Activated CD4-positive, CD25-positive, alpha-beta regulatory T cell treated with anti-CD3 and anti-CD28 coated beads, Interleukin-2, amount 50 U/mL, for 24 hours (primary cell): ENCODE data around the gene CST5.
A peak's percentile ranks its signal among the peaks of the same experiment; 100 is the strongest.
"Not testable (repeated sequence)": the region's sequence is repeated elsewhere in the genome, so short reads cannot be mapped to it uniquely, and the experiment has no call there.

Source experiments
- ATAC-seq, 2 donors: fragments of 150-1000 bp; cut with Tn5 transposase; one replicate each; pipeline ENCODE4 v1.10.0; 2021; ENCODE audit warnings: mild to moderate bottlenecking in 1 of 2, moderate library complexity in 1 of 2

The CST5 gene, protein sequence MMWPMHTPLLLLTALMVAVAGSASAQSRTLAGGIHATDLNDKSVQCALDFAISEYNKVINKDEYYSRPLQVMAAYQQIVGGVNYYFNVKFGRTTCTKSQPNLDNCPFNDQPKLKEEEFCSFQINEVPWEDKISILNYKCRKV

DNA sequence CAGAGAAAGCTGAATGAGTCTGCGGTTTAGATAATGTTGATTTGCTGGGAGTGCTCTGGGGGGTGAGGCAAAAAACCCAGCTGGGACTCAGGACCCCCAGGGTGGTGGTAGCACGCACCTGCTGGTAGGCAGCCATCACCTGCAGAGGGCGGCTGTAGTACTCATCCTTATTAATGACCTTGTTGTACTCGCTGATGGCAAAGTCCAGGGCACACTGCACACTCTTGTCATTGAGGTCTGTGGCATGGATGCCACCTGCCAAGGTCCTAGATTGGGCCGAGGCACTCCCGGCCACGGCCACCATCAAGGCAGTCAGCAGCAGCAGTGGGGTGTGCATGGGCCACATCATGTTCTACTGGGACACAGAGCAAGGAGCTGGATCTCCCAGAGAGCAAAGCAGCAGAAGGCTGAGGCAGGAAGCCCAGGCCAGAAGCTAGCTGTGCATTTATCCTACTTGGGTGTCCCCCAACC is at the start of gene CST5:
CST5 (minus strand) TSS at position 421 of the 471 bp plus-strand sequence; CDS start at position 349, 72 bp downstream.
- ATAC-seq: no peak

DNA sequence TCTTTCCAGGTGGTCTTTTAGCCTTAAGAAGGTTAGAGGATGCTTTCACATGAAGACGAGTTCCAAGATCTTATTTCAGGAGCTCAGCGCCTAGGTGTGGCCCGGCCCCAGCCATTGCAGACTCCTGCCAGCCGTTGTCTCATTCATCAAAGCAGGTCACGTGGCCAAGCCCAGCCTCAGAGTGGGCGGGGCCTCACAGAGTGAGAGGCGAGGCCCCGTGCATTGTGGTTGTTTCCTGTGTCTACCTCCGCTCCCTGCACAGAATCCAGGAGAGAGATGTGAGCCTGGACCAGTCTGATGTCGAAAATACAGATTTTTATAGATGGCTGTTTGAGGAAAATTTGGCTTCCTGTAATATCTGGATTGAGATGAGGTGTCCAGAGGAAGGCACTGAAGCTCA is 49.2 kb upstream of the CST5 start:
- ATAC-seq: peak; percentile 51 to 79

DNA sequence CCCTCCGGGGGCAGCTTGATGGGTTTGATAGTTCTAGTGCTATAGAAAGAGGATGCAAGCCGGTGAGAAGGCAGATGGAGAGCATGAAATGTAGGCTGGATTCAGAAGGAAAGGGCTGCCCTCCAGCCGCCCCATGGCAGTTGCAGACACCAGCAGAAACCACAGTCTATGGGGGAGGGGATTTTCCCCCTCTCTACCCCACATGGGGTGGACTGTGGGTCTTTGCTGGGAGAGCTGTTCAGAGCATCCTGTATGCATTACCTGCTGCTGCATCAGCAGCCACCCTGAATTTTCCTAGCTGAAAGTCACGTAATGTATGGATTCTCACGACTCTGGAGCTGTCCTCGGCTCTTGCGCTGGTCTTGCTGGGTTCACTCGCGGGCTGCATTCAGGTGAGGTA is 48.8 kb upstream of the CST5 start:
- no peak for ATAC-seq

DNA sequence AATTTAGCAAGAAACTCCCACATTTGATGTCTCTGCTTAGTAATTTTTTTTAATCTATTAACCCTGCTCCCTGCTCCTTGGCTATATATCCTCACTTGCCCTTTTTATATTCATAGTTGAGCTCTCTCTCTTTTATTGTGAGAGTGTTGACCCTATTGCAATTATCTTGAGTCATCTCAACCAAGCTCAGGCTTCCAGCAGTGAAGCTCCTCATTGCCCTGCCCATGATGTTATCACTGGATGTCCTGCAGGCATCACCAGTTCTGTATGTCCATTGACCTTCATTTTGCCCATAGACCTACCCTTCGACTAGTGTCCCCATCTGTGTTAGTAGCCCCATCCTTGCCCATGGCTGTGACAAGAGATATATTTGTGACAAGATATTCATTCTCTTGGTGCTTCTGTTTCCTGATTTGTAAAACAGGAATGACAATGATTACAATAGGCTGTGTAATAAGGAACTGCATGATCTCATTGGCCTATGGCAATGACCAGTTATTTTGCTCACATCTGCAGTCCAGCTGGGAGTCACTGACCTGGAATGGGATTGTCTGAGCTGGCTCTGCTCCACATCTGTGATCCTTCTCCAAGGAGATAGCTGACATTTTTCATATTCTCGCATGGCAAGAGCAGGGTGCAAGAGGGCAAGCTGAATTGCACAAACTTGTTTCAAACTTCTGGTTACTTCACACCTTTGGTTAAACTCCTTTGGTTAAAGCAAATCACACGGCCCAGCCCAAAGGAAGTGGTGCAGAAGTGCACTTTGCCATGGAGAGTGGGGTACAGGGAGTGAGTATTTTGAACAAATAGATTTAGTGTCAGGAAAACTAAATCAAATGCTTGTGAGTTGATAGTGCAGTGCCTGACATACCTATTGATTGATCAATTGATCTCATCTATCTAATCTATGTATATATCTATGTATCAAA is 47.7 kb upstream of the CST5 start:
- ATAC-seq: no peak

DNA sequence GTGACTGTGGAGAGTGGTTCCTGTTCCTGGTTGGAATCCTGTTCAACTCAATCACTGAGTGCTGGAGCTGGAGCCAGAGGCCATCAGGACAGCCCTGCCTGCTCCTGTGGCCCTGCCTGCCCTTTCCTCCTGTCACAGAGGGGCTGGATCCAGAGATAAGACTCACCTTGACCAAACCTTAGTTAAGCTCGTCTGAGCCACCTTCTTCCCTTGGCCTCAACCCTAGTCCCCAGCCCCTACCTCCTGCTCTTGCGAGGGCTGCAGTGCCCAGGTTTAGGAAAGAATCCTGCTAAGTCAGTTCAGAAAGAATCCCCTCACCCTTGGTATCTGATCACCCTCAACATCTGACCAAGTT is 47.0 kb upstream of the CST5 start:
- ATAC-seq: no peak

DNA sequence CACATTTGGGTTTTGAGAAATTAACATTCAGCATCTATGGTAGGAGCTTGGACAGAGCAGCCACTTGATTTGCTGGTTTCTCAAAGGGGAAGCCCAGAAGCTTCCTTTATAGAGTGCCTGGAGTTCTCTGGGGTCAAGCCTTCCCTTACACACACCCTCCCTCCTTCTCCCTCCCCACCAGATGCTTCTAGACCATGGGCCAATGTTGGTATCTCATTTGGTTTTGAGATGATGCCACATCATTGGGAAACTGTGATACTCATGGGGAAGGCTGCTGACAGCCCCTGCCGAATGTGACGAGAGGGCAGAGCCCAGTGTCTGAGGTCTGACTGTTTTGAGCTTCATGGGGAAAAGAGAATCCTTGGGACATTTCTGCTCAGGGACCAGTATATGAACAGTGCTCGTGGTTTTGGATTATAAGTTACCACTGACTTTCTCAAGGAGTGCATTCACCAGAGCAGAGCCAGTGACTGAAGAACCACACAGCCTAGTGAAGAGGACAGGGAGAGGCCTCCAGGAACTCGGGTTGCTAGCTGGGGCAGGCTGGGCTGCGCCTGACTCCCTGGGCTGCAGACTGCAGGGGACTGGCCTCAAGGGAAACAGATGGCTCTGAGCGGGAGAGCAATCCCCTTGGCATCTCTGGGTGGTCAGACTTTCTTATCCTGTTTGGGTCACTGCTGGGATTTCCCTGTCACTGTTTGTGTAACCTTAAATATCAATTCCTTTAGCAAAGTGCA is 46.4 kb upstream of the CST5 start:
- ATAC-seq: no peak

DNA sequence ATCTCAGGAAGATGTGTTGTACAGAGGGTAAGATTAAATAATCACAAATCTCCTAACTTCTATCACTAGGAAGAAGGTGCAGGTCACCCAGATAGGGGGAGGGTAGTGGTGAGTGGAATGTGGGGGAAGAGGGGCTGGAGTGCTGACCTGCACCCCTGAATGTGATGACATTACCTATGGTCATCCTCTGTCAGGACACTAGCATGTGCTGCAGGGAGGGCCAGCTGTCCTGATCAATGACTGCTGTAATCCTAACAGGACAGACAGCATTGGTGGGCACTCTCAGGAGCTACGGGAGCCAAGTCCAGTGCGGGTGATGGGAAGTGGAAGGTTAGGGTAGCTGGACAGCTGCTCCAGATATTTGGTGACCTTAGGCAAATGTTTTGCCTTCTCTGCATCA is 45.2 kb upstream of the CST5 start:
- no peak for ATAC-seq

DNA sequence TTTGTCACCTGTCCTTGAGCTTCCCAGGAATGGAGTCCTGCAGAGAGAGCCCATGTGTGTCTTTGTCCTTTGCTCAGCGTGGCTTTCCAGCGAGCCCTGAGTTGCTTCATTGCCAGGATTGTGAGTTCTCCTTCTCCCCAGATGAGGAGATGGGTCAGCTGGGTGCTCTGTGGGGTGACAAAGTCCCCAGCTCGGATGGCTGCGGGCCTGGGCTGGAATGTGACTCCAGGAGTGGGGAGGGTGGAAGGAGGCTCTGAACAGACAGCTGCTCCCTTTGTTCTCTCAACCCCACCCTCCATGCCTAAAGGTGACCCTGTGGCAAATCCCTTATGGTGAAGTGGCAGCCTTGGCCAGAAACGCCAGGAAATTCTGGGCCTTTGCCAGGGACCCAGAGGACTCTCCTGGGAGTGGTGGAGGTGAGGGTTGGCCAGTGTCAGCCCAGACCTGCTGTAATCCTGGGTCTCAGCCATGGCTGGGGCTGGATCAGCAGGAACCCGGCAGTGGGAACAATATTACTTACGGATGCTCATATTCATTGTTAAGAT is 44.4 kb upstream of the CST5 start:
- no peak for ATAC-seq

DNA sequence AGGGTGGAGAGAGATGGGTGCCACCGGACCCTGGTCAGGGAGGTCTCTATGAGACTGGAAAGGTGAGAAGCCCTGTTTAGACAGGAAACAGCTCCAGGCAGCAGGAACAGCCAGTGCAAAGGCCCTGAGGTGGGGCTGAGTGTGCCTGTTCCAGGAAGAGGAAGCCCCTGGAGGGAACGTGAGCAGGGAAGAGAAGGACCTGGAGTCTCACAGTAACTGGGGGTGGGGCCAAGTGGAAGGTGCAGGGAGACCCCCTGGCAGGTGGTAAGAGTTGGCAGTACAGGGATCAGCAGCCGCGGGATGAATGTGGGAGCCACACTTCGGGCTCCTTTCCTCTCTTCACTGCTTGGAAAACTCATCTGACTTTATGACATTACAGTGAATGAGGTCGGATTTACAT is 43.8 kb upstream of the CST5 start:
- no peak for ATAC-seq

DNA sequence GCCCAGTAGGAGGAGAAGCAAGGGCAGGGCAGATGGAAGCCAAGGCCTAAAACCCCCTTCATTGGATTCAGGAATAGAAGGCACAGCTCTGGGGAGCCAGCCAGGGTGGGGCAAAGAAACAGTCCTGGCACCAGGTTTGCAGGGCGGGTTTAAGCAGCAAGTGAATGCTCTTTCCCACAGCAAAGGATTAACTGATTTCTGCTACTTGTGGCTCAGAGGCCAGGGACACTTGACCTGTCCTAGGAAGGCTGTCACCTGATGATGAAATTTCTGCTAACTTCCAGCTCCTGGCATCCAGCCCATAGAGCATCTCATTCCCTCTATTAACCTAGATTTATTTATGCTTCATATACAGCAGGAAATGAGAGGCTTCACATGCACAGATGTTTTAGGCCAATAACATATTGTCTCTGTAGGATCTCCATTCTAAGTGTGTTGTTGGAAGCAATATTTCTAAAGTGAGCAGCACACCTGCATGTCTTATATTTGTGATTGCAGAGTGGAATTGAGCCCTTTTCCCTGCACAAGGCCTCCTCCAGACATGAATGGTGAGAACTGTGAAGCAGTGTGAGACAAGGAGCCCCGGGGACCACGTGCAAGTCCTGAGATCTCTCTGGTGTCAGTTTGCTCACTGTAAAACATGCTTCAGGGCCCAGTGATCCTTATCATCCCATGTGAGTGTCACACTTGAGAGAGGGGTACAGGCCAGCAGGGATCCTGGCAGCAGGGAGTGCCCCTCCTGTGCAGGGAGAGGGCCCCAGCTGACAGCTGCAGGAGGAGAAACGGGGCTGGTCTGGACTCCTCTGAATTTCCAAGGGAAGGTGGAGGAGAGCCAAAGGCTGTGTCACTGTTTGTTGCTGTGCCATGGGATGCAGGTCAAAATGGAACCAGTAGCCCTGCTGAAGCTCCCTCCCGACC is 41.1 kb upstream of the CST5 start:
- ATAC-seq: no peak

DNA sequence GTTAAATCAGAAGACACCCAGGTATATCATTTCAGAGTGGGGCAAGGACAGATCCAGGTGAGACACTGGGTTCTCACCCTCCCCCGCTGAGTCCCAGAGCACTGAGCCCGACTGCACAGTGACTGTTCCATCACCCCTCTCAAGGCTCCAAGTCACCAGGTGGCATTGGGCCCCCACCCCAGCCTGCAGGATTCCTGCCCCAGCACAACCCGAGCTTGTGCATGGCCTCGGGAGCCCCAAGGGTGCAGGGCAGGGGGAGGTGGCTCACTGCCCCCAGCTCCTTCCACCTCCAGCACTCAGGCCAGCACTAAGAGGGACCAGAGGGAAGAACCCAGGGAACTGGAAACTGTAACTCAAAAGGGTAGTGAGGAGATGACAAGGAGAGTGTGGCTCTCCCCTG is 39.3 kb upstream of the CST5 start:
- ATAC-seq: no peak

DNA sequence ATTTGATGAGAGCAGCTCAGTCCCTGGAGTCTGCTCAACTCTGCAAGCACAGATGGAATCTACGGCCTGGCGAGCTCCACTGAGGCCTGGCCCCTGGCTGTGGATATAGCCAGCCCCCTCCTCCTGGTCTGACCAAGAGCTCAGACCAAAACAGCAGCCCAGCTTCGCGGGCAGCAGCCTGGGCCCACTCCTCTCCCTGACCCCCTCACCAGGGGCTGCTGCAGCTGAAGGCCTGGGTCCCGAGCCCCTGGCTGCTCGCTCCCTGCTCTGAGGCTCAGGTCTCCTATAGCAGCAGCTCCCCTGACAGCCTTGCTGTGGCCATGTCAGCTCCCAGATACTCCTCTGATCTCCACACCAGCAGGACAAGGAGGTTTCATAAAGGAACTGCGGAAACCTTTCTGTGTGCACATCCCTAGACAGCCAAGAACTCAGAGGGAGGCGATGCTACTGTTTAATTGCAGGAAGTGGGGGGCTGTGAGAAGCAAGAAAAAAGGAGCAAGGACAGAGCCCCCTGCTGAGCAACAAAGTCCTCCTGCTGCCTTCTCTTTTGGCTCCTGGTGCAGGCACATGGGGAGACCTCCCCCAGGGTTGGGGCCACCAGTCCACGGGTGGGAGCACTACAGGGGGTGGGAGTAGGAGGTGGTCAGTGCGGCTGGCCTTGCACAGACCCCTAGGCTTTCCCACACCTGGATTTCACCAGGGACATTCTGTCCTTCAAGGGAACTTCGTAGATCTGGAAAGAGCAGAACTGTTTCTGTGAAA is 38.7 kb upstream of the CST5 start:
- no peak for ATAC-seq

DNA sequence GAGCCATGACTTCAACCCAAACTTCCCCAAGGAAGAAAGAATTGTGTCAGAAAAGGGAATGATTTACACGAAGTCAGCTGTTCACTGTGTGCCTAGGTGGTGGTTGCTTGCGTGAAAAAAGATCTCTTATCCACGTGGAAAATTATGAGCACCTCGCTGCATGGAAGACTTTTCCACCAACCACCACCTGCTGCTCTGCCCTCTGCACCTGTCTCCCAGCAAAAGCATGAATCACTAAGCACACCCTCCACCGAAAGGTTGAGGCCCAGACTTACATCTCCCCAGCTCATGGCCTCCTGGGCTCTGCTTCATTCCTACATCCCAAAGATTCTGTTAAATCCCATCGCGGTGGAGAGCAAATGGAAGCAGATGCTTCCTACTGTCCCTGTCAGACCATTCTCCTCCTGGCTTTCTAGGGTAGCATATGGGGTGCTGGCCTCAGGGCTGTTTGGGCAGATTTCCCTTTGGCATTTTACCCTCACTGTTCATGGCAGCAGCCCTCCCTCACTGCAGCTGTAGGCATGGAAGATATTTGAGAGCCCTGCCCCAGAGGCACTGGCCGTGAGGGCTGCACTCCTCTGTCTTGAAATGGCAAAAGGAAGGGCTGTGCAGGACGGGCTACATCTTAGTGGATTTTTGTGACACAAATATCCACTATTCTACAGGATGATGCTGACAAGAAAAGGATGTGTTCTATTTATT is 37.6 kb upstream of the CST5 start:
- no peak for ATAC-seq

DNA sequence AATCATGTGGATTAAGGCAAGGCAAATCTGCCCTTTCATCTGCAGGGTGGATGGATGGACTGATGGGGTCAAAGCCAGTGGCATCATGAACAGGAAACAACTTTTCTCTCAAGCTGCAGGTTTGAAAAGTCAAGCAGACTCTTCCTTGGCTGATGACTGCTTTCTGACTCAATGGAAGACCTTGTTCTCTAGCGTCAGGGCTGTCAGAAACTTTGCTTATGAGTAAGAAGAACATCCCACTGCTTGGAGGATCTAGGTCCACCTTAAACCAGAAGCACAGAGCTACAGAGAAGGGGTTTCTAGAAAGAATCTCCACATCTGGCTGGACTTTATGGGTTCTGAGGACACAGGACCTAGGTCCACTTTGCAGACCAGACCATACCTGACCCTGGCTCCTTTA is 36.3 kb upstream of the CST5 start:
- ATAC-seq: no peak

DNA sequence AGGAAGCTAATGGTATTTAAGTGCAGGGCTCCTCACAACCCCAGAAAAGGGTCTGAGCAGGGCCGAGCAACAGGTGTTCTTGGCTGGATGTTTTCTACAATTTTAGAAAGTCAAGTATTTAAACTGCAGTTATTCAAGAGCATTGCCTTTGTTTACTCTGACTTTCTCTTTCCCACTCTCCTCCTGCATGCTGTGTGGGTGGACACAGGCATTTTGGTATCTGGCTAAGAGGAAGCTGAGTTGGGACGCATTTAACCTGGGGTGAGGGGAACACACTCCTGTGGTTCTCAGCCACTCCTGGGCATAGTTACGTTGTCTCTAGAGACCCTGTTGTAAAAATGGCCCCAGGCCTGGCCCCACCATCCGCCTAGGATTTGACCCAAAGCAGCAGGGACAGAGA is 34.9 kb upstream of the CST5 start:
- ATAC-seq: not testable (repeated sequence)

DNA sequence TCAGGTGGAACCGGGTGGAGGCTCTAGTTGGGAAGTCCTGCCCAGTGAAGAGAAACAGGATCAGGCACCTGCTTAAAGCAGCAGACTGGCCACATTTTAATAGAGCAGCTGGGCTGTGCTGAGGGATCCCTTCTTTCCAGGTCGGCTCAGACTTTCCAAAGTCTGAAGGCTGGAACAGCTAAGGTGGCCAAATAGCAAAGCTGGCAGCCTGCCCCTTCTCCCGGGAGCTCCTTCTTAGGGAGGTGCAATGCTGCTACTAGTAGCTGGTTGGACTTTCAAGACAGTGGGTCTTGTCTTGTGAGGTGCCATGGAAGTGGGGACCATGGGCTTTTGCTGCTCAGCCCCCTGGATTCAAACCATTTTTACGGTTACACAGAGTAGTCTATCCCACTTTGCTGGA is 30.7 kb upstream of the CST5 start:
- no peak for ATAC-seq

DNA sequence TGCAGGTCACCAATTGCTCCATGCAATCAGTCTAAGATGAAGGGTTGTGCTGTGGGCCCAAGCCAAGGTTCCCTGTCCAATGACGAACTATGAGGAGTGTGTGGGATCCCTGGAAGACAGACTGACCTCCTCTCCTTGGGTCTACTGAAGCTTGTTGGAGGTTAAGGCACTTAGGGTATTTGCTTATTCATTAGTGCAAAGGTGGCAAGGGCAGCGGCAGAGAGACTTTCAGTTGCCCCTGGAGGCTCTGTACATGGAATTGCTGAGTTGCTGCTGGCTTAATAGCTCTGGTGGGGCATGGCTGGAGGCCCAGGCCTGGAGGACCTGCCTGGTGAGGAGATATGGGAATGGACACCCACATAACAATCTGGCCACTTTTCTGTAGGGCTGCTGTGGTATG is 29.8 kb upstream of the CST5 start:
- ATAC-seq: no peak

DNA sequence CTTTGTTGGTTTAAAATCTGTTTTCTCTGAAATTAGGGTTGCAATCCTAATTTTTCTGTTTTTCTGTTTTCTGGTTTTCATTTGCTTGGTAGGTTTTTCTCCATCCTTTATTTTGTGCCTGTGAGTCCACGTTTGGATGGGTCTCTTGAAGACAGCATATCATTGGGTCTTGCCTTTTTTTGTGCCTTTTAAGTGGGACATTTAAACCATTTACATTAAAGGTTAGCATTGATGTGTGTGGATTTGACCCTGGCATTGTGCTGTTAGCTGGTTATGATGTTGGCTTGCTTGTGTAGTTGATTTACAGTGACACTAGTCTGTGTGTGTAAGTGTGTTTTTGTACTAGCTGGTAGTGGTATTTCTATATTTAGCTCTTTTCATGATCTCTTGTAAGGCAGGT is 28.0 kb upstream of the CST5 start:
- no peak for ATAC-seq

DNA sequence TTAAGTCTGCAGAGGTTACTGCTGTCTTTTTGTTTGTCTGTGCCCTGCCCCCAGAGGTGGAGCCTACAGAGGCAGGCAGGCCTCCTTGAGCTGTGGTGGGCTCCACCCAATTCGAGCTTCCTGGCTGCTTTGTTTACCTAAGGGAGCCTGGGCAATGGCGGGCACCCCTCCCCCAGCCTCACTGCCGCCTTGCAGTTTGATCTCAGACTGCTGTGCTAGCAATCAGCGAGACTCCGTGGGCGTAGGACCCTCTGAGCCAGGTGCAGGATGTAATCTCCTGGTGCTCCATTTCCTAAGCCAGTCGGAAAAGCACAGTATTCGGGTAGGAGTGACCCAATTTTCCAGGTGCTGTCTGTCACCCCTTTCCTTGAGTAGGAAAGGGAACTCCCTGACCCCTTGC is 22.8 kb upstream of the CST5 start:
- ATAC-seq: not testable (repeated sequence)

DNA sequence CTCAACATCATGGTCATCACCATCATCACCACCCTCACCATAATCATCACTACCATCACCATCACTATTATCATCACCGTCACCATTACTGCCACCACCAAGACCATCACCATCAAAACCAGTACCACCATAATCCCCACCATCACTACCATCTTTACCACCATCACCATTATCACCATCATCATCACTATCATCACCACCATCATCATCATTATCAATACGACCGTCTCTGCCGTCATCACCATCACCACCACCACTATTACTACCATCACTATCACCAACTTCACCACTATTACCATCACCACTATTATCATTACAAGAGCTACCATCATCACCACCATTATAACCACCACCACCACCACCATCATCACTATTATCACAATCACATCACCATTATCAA is 11.3 kb upstream of the CST5 start:
- not testable (repeated sequence) for ATAC-seq

DNA sequence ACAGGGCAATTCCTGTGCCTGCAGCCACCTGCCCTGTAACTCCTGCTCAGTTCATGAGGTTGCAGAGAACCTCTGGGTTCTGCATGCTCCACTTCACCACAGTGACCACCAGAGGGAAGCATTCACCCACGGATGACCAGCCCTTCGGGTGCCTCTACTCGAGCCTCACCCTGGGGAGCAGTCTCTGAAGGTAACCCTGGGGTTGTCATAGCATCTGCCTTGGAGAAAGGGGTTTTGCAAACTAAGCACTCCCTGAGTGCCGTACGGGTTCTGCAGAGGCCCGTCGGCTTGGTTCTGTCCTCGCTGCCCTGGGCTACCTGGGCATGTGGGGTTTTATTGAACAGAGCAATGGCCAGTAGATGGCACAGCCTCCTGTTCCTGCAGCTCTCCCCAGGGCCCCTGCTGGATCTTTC is 10.2 kb upstream of the CST5 start:
- peak; percentile 51 to 53 for ATAC-seq
